HG03571 (cell line): ENCODE data around the gene GRID2.

Experiments used
- ATAC-seq: cut with Tn5 transposase; IDR thresholded peaks from one replicate; pipeline ENCODE4 v1.9.1; 2021; ENCODE audit not compliant: unreplicated experiment

GRID2 gene

DNA sequence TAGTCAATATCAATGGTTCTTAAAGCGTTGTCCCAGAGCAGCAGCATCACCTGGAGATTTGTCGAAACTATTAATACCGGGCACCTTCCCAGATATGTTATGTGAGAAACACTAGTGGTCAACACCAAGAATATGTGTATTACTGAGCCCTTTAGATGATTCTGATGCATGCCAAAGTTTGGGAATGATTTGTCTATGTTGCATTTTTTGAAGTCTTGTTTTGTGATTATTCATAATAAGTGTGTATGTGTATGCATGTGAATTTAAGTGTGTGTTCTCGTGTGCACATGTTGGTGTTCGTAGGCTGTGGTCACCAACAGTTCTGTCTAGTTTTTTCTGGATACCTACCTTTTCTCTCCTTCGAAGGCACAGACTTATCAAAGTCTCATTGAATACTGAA is 749.4 kb downstream of the GRID2 start:
- ATAC-seq = no peak

DNA sequence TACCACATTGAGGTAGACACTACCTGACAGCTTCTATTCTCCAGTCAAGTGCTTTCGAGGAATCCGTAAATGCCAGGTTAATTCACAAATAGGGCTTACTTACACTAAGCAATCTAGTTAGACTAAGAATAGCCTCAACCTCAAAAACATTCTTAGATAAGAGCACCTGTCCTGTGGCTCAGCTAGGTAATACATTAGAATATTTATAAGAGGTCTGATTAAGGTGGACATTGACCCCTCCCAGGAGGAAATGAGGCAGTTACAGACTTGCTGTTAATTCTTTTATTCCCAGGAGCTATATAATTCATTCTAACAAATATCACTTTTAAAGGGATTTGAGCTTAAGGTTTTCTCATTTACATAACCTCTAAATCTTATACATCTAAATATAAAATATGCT is 758.1 kb downstream of the GRID2 start:
- no peak for ATAC-seq

DNA sequence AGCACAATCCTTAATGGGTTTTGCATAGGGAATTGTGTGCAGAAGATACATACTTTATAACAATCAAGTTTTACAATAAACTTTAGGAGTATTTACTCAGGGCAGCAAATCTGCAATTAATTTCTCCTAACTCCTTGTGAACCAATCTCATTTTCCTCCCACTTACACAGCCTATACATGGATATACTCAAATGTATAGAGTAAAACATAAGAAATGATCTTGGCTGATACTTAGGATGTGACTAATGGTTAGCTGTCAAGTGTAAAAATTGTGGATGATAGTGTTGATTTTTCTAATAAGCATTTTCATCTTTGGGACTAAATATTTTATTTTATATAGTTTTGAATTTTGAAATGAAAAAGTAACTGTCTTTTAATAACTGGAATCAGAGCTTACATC is 759.6 kb downstream of the GRID2 start:
- ATAC-seq = no peak

DNA sequence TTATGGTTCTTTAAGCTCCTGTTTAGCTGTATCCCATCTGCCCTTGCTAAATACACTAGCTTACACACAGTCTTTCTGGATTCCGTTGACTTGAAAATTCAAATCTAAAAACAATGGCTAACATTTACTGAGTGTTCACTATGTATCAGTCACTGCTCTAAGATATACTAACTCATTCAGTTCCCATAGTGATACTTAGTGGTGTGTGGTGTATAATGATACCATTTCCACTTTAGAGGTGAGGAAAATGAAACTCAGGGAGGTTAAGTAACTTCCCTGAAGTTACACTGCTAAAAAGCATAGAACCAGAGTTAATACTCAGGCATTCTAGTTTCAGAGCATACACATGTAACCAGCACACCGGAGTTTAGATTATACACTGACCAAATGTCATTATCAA is 762.0 kb downstream of the GRID2 start:
- ATAC-seq = no peak

DNA sequence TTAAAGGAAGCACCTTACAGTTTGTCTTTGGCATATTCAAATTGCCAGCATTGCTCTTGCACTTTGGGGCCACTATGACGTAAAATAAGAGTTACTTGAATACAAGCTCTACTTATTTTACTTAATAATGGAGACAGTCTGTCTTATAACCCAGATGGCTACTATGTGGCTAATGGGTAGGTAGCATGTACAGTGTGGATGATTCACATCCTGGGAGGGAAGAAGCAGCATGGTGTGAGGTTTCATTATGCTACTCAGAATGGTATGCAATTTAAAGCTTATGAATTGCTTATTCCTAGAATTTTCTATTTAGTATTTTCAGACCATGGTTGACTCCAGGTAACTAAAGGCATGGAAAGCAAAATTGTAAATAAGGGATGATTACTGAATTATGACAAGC is 763.0 kb downstream of the GRID2 start:
- ATAC-seq = no peak

DNA sequence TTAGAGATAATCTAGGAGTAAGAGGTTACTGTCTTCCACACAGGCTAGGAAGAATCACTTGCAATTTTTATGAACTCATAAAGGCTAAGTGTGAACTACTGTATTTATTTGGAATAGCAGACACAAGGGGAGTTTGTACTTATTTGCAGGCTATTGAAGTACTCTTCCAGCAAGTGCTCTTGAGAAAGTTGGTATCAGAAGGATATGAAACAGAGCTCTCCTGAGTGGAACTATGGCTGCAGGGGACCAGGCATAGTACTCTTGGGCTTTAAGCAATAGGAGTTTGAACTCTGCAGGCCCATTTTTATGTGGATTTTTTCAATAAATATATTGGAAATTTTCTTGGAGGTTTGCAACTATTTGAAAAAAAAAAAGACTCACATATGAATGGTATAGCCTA is 768.5 kb downstream of the GRID2 start:
- no peak for ATAC-seq

DNA sequence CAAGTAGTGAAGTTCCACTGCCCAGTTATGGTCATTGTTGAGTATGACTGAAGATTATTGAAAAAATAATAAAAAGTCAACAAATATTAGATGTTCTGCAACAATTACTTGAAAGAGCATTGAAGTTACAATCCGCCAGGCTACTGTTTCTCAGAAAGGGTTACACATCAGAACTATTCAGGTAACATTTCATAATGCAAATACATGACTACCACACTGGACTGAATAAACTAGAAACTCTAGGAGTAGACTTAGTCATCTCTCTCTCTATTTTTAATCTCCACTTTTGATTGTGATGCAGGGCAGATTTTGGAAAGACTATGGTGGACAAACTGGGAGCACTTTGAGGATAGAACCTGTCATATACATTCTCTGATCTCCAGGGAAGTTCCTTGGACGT is 776.5 kb downstream of the GRID2 start:
- no peak for ATAC-seq

DNA sequence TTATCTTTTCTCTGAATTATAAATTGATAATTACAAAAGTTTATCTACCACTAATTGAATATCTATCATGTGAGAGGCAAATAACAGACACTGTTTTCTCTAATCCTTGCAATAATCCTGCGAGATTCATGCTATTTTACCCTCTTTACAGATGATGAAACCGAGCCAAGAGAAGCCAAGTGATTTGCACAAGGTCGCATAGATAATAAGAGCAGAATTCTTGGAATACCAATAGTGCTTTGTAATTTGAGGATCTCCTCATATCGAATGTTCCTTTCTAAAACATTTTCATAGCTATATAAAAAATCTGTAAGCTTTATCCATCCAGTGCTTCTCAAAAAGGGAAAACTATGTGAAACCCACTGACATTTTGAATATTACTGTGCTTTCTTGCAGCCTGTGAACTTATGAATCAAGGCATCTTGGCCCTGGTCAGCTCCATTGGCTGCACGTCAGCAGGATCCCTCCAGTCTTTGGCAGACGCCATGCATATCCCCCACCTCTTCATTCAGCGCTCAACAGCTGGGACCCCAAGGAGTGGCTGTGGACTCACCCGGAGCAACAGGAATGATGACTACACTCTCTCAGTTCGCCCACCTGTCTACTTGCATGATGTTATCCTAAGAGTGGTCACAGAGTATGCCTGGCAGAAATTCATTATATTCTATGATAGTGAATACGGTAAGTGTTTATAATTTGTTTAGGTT is 781.0 kb downstream of the GRID2 start:
- no peak for ATAC-seq

DNA sequence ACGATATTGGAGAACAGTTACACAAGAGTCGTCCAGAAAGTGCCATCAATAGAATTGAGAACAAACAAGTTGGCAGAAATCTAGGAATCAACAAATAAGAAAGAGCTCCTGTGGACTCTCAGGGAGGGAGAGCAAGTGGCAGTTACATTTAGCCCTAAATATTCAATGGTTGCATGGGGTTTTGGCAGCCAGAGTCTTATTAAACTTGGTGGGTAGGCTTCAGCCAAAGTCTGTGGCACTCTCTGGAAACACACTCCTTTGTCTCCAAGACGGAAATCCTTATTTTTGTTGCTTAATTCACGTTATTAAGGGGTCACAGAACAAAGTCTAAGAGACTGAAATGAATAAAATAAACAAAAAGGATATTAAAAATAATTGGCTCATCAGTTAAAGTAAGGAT is 782.6 kb downstream of the GRID2 start:
- ATAC-seq = no peak

DNA sequence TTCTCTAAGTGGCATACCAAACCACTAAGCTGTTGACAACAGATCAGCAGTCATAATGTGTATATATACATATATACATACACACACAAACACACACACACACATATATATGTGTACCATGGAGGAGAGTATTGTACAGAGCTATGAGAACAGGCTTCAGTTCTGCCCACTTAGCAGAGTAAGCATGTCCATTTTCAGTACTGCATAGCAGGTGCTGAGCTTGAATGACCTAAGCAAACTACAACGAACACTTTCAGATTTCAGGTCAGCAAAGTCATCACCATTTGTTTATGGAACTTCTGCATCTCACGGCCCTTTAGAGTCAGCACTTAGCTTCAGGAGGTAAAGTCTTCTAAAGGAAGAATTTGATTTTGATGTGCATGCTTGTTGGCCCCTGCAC is 789.0 kb downstream of the GRID2 start:
- ATAC-seq = no peak

DNA sequence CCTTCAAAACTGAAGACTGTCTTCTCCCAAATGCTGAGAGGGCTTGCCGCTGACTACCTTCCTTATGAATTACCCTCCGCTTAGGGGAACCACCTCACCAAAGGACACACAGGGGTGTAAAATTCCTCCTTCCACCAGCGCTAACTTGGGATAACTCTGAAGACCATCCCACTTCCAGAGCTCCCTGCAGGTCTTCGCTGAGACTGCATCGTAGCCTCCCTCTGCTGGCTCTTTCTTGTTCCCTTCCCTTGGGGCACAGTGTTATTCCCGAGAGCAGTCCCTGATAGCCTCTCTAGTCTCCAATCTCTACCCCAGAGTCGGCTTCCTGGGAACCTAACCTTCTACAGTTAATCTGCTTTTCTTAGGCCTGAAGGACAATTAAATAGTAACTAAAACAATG is 799.3 kb downstream of the GRID2 start:
- no peak for ATAC-seq

DNA sequence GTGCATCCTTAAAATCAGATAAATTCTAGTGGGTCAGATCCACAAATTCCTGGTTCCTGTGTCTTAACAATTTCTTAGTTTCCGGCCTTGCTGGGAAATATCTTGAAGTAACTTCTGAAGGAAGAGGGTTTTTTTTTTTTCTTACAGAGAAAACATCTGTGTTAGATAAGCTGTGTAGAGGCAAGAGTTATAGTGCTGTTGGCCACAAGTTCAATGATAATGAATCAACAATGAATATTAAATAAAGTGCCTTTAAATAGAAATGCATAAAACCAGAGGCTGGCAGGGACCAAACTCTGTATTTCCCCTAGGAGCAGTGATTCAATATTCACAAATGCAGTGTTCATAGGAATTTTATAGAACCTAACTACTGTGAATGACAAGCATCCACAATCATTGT is 812.9 kb downstream of the GRID2 start:
- no peak for ATAC-seq

DNA sequence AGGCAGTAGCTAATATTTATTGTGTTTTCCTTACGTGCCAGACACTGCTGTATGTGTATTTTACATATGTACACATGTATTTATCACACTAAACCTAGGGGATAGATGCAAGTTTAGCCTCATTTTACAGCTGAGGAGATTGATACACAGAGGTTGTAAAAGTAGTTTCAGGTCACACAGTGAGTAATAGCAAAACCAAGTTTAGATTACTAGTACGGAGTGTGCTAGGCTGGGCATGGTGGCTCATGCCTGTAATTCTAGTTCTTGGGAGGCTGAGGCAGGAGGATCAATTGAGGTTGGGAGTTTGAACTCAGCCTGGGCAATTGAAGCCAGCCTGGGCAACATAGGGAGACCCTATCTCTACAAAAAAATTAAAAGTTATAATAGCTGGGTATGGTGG is 823.7 kb downstream of the GRID2 start:
- no peak for ATAC-seq

DNA sequence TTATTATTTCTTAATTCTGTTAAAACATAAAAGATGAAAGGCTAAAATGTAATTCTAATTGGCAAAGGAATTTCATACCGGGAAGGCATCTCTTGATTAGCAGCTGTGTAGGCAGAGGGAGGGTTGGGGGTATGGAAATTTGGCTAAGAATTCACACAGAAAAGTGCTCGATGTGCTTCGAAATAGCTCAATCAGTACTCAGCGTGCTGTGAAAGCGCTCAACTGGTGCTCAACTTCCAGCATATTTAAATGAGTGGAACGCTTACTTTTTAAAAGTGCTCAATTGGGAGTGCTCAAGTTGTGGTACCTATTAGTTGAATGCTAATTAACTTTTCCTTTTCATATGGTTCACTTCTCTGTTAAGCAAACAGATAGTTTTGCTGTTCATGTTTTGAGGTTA is 828.9 kb downstream of the GRID2 start:
- ATAC-seq = no peak

DNA sequence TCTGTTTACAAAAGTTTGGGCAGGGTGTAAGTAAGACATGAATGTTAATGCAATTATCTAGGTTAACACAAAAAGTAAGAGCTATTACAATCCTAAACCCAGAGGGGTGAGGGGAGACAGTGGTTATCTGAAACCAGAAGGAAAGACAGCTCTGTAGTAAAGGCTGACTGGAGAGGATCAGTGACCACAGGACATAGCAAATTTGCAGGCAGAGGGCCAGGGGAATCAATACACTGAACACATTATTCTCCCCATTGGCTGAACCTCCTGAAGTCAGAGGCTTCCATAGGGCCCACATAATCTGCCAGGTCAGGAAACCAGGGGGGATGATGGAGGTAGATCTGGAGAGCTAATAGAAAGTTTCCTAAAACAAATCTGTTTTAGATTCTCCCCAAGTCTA is 835.4 kb downstream of the GRID2 start:
- no peak for ATAC-seq

DNA sequence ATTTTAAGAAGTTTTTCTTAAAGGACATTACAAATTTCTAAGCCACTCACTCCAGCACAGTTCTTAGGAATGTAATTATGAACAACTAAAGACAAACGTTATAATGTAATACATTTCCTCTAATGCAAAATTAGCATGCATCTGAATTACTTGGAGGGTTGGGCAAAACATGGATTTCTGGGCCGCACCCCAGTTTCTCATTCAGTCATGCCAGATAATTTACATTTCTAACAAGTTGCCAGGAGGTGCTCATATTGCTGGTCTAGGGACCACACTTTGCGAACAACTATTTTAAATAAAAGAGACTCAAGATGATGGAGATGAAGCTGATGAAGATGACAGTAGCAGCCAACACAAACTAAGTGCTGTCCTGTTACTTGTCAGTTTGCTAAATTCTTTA is 840.1 kb downstream of the GRID2 start:
- no peak for ATAC-seq

DNA sequence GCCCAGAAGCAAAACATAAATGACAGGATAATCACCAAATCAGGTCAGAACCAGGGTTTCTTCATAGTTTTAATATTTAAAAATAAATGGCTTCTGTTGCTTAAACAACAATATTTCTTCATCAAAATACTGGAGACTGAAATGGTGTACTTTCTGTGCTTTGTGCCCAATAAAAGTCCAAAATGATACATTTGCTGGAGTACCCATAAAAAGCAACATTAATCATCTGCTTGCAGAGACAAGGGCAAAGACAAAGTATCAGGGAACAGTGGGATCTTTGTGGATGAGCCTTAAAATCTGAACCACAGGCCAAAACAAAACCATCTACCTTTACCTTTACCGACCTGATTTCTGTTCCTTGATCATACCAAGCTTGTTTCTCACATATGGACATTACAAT is 840.9 kb downstream of the GRID2 start:
- ATAC-seq = no peak

DNA sequence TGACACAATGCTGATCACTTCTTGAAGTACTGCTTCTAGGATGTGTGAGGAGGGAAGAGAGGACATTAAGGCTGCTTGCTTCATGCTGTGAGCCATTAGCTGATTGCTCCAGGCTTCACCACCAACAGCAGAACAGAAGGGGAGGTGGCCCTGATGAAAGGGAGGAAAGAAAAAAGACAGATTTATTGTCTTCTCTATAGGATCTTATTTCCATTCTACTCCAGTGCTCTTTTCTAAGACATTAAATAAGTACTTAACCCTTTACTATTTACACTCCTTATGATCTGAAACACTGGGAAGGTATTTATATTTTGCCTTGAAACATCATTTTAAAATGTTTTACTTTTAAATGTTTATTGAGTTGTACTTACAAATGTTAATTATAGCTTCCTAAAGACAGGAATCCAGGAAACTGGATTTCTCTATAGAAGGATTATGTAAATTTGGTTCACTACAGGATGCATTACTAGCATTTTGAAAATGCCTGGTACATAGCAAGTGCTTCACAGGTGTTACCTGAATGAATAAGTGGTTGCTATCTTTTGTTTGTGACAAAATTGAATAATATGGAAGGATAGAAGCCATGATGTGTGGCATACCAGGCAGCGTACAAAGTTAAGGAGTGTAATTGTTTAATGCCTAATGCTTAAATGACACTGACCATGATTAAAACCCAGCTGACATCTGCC is 843.9 kb downstream of the GRID2 start:
- ATAC-seq = no peak

DNA sequence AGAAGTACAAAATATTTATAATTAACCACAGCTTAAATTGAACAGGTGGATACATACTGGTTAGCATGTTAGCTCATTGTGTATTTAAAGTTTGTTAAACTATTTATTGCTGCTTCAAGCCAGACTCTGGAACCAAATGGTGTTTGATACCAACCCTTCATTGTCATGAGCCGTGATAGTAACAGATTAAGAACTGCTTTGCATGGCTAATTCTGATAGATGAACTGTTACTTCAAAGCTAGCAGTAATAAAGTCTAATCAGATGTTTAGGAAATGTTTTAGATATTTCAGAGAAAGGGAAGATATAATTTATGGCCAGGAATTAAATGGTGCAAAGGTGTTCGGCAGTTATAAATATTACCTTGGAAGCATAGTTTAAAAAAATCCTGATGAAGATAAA is 848.7 kb downstream of the GRID2 start:
- ATAC-seq = no peak

DNA sequence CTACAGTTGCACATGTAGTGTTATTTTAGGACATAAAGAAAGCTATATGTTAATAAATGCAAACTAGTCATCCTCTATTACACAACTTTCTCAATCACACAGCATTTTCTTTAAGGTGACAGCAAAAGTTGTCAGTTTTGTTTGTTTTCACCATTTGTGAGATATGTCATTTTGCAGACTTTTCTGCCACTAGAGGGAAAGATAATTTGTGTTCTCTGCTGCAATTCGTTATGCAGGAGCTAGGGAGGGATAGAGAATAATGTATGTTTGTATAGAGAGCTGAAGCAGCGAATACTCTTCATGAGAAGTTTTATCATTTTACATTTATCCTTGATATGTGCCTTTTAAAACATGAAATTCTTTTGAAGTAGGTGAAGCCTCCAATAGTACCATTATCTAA is 854.2 kb downstream of the GRID2 start:
- no peak for ATAC-seq

DNA sequence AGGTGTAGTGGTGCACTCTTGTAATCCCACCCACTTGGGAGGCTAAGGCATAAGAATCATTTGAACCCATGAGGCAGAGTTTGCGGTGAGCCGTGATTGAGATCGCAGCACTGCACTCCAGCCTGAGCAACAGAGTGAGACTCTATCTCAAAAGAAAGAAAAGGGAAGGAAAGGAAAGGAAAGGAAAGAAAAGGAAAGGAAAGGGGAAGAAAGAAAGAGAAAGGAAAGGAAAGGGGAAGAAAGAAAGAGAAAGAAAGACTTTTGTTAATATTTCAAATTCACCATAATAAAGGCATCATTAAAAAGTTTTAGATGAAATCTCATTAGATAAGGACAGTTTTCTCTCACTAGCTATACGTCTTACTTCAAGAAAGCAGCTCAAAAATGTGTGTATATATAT is 864.3 kb downstream of the GRID2 start:
- ATAC-seq = no peak

DNA sequence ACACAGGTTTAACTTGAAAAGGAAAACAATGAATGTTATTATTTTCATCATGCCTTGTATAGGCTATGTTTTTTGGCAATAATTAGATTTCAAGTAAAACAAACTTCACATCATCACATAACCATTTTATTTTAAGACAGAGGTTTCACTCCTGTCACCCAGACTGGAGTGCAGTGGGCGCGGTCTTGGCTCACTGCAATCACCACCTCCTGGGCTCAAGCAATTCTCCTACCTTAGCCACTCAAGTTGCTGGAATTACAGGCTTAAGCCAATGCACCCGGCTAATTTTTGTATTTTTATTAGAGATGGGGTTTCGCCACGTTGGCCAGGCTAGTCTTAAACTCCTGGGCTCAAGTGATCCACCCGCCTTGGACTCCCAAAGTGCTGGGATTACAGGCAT is 866.2 kb downstream of the GRID2 start:
- ATAC-seq = no peak

DNA sequence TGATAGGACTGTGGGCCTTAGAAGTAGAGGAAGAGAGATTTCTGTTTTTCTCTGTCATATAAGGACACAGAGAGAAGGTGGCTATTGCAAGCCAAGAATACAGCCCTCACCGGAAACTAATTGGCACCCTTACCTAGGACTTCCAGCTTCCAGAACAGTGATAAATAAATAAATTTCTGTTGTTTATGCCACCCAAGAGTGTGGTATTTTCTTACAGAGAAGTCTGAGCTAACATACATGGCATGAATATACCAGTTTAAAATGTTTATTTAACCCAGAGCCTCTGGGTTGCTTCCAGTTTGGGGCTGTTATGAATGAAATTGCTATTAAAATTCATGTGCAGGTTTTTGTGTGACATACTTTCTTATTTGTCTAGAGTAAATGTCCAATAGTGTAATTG is 870.8 kb downstream of the GRID2 start:
- no peak for ATAC-seq
